ENCODE data around the gene HMG20B.

HMG20B gene

GRCh38 chr19:3537438-3538240 lies 35.1 kb upstream of the HMG20B start:
- DNase-seq: no peak

DNA sequence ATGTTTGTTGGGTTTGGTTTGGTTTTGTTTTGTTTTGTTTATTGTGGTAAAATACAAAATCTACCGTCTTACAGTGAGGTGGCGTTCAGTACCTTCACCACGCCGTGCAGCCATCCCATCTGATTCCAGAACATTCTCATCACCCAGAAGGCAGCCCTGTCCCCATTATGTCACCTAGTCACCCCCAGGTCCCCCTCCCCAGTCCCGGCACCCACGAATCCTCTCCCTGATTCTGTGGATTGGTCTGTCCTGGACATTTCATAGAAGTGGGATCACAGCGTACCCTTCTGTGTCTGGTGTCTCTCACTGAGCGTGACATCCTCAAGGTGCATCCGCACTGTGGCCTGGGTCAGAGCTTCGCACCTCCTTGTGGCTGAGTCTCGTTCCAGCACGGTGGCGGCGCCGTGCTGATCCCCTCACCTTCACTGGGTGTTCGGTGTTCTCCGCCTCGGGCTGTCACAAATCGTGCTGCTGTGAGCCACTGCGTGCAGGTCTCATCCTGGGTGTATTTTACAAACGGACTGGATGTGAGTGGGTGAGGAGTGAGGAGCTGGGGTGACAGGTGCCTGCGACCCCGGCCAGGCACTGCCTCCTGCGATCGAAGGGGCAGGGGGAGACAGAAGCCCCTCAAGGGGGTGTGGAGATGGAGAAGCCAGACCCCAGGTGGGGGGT lies 34.4 kb upstream of the HMG20B start:
- no peak for DNase-seq

- DNase-seq: no peak
Observed at GRCh38 chr19:3538965-3539755, 33.6 kb upstream of the HMG20B start, which contains the start of gene TEKTIP1. Gene TEKTIP1 (plus strand): TSS chr19:3539174. CDS start chr19:3539178, 4 bp downstream.

DNA sequence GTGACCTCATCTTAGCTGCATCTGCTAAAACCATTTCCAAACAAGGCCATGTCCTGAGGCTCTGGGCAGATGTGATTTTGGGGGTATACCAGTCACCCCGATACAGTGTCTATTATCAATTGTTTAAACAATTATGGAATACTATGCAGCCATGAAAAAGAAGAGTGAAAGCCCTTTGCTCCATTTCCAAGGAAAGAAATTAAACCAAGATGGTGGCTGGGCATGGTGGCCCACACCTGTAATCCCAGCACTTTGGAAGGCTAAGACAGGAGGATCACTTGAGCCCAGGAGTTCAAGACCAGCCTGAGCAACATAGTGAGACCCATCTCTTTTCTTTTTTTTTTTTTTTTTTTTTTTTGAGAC lies 33.0 kb upstream of the HMG20B start:
- DNase-seq: no peak

DNA sequence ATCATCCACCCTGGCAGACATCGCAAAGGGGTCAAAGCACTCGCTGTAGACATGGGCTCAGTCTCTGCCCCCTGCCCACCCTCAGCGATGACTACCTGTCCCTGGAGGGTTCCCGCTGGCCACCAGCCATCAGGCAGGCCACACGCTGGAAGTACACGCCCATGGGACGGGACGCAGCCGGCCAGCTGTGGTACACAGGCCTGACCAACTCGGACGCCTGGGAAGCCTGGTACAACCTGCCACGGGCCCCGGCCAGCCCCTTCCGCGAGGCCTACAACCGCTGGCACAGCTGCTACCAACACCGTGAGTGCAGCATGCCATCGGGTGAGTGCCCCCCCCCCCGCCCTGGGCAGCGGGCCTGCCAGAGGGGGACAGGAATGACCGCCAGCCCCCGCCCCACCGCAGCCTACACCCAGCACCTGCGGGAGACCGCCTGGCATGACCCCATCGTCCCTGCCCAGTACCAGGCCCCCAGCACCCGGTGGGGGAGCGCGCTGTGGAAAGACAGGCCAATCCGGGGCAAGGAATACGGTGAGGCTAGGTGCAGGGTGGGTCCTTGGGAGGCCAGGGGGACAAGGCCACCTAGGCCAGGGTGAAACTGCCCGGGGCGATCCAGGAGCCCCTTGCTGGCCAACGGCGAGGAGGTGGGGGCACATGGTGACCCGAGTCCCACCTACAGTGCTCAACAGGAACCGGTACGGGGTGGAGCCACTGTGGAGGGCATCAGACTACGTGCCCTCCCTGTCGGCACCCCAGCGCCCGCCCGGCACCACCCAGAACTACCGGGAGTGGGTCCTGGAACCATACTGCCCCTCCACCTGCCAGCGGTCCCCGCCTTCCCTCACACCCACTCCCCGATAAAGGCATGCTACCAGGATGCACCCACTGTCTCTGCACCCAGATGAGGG lies 29.3 kb upstream of the HMG20B start:
- DNase-seq: no peak

- DNase-seq: no peak
Observed at GRCh38 chr19:3544058-3544376, 28.7 kb upstream of the HMG20B start.

GRCh38 chr19:3544742-3545668 lies 27.7 kb upstream of the HMG20B start:
- DNase-seq: peak; percentile 18

GRCh38 chr19:3545669-3546034 lies 27.1 kb upstream of the HMG20B start:
- DNase-seq: no peak

GRCh38 chr19:3546119-3546518 lies 26.6 kb upstream of the HMG20B start:
- DNase-seq: no peak

DNA sequence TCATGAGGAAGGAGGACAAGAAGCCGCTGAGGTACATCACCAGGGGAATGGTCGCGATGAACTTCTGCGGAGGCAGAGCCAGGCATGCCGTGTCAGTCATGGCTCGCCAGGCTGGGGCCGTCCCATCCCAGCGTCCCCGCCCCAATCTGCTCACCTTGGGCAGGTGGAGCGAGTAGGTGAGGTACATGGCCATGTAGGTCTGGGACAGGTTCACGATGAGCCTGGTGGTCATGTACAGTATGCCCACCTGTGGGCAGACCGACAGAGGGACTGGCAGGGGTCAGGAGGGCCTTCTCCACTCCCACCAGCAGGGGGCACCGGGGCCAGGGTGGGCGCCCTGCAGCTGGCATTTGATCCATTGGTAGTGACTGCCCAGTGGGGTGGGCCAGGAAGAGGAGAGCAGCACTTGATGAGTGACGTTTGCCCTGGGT lies 25.4 kb upstream of the HMG20B start:
- no peak for DNase-seq

DNA sequence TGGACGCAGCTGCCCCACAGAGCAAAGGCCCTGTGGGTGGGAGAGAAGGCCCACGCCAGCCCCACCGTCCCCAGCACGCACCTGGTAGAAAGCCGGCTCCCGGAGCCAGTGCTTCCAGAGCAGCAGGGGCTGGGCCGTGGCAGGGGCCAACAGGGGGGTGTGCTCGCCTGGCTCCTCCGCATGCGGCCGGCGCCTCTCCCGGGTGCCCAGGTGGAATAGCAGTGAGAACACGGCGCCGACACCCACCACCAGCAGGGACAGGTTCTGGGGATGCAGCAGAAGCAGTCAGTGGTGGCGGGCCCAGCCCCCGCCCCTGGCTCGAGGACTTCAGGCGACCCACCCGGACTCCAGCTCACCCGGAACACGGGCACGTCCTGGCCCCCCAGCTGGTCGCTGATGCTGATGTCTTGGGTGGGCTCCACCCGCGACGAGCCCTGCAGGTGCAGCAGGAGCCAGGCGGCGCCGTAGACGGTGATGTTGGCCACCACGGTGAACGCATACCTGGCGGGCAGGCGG lies 24.9 kb upstream of the HMG20B start:
- DNase-seq: no peak

DNA sequence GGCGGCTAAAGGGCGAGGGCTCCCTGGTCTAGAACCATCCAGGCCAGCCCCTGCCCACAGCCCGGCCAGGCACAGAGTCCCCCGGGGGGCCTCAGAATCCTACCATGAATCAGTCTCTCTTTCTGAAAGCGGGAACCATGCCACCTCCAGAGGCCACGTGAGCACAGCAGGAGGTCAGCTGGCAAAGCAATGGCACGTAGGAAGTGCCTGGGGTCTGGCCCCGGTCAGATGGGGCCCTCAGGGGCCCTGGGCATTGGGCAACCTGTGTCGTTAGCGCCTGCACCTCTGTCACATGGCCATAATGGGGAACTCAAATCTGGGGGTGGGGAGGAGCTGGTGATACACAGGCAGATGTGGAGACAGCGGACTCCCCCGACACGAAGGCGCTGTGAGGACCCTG lies 24.1 kb upstream of the HMG20B start:
- no peak for DNase-seq

GRCh38 chr19:3549816-3550215 lies 22.9 kb upstream of the HMG20B start:
- no peak for DNase-seq

GRCh38 chr19:3550947-3551791 lies 21.6 kb upstream of the HMG20B start:
- DNase-seq: no peak

DNA sequence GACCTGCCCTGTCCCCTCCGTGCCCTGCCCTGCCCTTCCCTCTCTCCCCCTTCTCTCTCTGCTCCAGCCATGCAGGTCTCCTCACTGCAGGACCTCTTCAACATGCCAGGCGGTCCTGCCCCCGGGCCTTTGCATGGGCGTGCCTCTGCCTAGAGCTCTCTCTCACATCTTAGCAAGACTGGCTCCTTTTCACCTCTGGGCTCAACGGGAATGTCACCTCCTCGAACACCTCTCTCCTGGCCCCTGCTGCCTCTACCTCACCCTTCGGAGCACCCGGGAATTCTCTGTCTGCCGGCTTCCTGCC lies 21.0 kb upstream of the HMG20B start:
- DNase-seq: no peak

GRCh38 chr19:3554254-3555083 lies 18.3 kb upstream of the HMG20B start:
- no peak for DNase-seq

- no peak for DNase-seq
Observed at GRCh38 chr19:3555653-3556422, 16.9 kb upstream of the HMG20B start.

DNA sequence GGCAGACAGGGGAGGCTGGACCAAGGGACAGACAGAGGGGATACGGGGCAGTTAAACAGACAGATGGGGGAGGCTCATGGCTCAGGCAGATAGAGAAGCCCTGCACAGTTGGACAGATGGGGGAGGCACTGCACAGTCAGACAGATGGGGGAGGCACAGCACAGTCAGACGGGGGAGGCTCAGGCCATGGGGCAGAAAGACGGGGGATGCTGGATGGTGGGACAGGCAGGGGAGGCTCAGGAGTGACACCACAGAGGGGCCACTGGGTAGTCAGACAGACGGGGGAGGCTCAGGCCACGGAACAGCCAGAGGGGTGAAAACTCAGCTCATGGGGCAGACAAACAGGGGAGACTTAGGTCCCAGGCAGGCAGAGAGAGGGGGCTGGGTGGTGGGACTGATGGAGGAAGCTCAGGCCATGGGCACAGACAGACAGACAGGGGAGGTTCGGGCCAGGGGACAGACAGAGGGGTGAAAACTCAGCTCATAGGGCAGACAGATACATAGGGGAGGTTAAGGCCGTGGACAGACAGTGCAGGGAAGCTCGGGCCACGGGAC lies 16.2 kb upstream of the HMG20B start:
- no peak for DNase-seq
